Retinal pigment epithelial cell (primary cell): ENCODE results near the gene SLX4IP.

Source experiments
- DNase-seq: peaks from one replicate; pipeline ENCODE4 v3.0.0-alpha.2; 2010; ENCODE audit warnings: low read depth
- H3K4me3 ChIP-seq: 2 replicates; pipeline ENCODE4 v1.5.1; 2011; ENCODE audit warnings: mild to moderate bottlenecking, low read length, control low read depth, moderate library complexity
- TF ChIP-seq, protein P1 (sequence below): conservative IDR thresholded peaks from 2 replicates; pipeline ENCODE4 v1.5.1; 2011; ENCODE audit warnings: low read depth, low read length, control low read depth, inconsistent platforms

The SLX4IP gene

DNA sequence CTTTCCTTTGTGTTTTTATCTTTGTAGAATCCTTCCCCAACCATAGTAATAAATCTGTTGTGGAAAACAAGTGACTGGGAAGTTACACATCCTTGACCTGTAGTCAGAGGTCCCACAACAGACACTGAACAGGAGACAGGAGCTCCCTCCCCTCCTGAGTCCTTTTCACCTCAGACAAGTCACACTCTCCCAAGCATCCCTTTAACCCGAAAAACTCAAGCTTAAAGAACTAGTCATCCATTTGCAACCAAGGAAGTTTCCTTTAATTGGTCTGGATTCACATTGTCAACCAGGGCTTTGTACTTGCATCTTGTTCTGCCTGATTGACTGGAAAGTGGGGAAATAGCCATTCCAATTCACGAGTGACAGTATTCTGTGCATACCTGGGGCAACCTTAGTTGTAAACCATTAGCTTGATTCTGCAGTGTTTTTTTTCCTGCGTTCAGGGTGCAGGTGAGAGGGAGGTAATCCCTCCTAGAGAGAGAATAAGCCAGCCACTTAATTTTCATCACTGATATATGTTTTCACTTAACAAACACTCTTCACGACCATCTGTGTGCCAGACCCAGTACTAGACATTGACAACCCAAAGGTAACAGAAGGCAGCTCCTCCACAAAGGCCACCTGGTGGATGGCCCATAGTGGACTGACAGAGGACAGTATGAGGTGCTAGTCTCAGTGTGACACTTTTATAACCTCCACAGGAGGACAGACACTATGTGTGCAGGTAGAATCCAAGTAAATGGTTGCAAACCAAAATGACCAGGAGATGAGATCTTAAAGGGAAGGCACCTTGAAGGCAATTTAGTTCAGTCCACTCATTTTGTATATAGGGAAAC lies 112.4 kb downstream of the SLX4IP start:
- no peak overlapping the region for H3K4me3 ChIP-seq
- TF ChIP-seq, protein P1, sequence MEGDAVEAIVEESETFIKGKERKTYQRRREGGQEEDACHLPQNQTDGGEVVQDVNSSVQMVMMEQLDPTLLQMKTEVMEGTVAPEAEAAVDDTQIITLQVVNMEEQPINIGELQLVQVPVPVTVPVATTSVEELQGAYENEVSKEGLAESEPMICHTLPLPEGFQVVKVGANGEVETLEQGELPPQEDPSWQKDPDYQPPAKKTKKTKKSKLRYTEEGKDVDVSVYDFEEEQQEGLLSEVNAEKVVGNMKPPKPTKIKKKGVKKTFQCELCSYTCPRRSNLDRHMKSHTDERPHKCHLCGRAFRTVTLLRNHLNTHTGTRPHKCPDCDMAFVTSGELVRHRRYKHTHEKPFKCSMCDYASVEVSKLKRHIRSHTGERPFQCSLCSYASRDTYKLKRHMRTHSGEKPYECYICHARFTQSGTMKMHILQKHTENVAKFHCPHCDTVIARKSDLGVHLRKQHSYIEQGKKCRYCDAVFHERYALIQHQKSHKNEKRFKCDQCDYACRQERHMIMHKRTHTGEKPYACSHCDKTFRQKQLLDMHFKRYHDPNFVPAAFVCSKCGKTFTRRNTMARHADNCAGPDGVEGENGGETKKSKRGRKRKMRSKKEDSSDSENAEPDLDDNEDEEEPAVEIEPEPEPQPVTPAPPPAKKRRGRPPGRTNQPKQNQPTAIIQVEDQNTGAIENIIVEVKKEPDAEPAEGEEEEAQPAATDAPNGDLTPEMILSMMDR, result no peak
- no peak for DNase-seq

DNA sequence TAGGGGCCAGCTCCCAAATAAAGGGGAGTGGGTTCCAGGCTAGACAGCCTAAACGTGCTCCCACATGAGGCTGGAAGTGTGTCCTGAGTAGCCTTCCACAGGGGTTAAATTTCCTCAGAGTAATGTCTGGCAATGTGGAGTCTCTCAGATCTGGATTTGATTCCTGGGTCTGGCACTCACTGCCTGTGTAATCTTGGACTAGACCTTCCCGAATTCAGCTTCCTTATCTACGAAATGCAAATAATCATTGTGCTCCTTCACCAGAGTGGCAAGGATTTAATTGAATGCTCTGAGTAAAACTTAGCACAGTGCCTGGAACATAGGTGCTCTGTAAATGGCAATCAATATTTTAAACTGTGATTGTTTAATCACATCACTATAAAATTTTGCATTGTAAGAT lies 114.4 kb downstream of the SLX4IP start:
- H3K4me3 ChIP-seq, result no peak overlapping the region
- TF ChIP-seq, protein P1, result no peak
- DNase-seq, result no peak

DNA sequence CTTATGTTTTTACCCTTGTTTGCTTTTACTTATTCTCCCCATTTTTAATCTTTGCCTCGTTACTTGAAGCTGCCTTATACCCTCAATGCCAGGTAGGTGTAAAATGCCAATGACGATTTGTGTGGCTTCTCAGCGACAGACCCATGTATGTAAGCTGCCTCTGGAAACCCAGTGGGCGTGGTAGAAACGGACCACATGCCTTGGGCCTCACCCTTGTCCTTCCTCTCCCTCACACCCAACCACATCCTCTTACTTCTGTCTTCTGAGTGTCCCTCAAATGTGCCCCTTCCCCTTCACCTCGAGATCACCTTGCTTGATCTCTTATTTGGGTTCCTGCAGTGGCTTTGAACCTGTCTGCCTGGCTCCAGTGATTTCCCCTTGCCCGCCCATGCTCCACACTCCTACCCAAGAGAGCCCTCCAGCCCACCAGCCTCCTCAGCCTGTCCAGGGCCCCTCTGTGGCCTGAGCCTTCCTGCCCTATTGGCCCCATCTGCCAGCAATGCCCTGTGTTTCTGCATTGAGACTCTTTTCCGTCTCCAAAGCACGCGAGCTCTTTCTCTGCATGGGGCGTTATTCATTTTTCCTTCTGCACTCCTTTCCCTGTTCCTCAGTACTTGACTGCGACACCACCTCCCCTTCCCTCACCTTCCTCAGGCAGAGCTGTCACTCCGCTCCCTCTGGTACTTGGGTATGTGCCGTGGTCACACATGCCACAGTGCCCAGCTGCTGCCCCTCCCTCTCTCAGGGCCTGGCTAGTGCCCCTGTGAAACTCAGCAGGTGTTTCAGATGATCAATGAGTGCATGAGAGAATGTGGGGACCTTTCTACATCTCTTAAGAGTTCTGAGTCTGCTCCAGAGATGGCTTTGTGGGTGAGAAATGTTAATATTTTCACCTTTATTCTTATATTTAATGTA lies 115.4 kb downstream of the SLX4IP start:
- no peak for DNase-seq
- TF ChIP-seq, protein P1, result no peak
- no peak overlapping the region for H3K4me3 ChIP-seq

DNA sequence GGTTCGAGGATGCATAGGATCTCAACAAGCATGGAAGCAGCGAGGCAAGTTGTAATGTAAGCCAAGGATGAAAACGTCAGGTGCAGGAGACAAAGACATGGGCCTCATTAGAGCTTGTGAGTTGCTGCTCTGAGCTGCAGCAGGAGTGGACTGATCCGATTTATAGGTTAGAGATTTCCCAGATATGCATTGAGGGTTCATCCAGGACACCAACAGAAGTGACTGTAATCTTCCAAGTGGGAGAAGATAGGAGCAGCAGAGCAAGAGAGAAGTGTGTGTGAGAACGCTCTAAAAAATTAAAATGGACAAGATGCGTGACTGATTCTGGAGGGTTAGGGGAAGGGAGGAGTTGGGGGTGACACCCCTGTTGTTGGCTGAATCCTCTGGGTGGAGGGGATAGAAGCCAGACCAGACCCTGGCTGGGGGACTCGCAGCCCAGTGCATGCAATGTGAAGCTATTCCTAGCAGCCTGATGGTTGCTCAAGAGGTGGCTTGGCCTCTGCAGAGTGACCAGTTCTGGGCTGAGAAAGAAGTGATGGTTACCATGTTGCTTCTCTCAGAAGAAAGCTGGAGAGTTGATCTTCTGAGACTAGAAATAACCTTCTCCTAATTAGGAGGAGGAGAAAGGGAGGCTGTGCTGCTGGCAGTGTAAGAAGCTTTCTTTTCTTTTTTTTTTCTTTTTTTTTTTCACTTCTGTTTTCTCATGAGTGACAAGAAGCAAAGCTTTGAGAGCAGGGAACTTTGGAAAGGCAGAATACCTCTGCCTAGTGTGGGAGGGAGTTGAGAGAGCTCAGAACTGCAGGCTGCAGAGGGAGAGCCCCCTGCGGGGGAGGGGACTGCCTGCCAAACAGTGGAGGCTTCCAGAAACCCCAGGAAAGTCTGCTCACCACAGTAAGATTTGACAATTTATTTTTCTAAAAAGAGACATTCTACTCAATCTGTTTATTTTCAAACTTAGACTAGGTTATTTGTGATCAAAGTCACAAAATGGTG lies 116.9 kb downstream of the SLX4IP start:
- TF ChIP-seq, protein P1, result no peak
- no peak for DNase-seq
- no peak overlapping the region for H3K4me3 ChIP-seq

DNA sequence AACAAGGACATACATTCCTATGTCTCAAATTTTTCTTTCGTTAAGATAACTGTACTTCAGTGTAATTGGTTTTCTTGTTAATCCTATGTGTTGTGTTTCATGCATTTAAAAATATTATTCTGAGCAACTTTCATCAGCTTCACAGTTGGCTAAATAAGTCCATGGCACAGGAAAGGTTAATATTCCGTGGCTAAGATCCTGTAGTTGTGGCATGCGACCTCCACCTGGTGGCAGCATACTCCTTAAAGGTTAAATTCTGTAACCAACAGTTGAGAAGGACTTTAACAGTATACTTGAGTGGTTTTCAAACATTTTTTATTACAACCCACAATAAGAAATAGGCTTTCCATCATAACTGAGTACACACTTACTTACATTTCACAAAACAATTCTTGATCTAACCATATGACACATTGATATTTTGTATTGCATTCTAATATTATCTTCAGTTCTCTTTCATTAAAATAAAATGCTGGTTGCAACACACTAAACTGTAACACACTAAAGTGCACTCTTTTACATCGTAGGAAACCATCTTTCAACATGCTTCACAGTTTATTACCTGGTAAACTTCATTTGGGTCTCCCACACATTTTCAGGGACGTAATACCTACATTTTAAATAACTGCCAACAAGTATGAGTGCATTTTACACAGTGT lies 118.3 kb downstream of the SLX4IP start:
- H3K4me3 ChIP-seq, result no peak overlapping the region
- TF ChIP-seq, protein P1, result peak; percentile 86
- no peak for DNase-seq

DNA sequence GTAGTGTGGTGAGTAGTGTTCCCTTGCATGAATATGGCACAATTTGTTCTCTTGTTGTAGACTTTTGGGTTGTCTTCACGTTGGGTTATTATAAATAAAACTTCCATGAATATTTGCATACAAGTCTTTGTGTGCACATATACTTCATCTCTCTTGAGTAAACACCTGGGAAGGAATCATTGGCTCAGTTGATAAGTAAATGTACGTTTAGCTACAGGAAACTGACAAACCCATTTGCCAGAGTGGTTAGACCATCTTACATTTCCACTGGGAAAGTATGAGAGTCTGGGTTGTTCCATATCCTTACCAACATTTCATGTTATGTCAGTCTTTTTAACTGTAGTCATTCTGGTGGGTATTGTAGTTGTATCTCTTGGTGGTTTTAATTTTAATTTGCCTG lies 119.2 kb downstream of the SLX4IP start:
- TF ChIP-seq, protein P1, result no peak
- no peak for DNase-seq
- no peak overlapping the region for H3K4me3 ChIP-seq
